Type B pancreatic cell (in vitro differentiated cells): ENCODE data around the gene ZNF19. TPM values are rescaled to one million over a fixed set of nuclear protein-coding genes. Genes with fewer than 3 reads are reported as not detected.

Source experiments
- DNase-seq: peaks from one replicate; pipeline ENCODE4 v3.0.0; 2021; ENCODE audit warnings: mixed read lengths; ENCODE audit not compliant: unreplicated experiment; ENCODE audit errors: extremely low spot score
- H3K27ac Mint-ChIP-seq: 2 replicates; pipeline ENCODE4 v1.8.0; 2021; ENCODE audit warnings: mild to moderate bottlenecking, mixed read lengths
- H3K27me3 Mint-ChIP-seq: 2 replicates; pipeline ENCODE4 v1.8.0; 2021; ENCODE audit warnings: mixed read lengths
- H3K36me3 Mint-ChIP-seq: 2 replicates; pipeline ENCODE4 v1.8.0; 2021; ENCODE audit warnings: mixed read lengths
- H3K4me1 Mint-ChIP-seq: one replicate; pipeline ENCODE4 v1.8.0; 2021; ENCODE audit warnings: mixed read lengths; ENCODE audit not compliant: unreplicated experiment
- H3K4me3 Mint-ChIP-seq: 2 replicates; pipeline ENCODE4 v1.8.0; 2021; ENCODE audit warnings: mild to moderate bottlenecking, mixed read lengths
- H3K9me3 Mint-ChIP-seq: 2 replicates; pipeline ENCODE4 v1.8.0; 2021; ENCODE audit warnings: mixed read lengths
- CTCF ChIP-seq: fragments of 200-600 bp; sonication (generic); conservative IDR thresholded peaks from 2 replicates; pipeline ENCODE4 v1.5.0; 2021; ENCODE audit warnings: antibody characterized with exemption, mild to moderate bottlenecking
- total RNA-seq: library from RNA; stranded (reverse); gene quantifications from 2 replicates; pipeline ENCODE4 v1.2.1, GENCODE V29; 2021; ENCODE audit warnings: low replicate concordance

The ZNF19 gene
- total RNA-seq, 1 donor from 2014 or later: 7.6 TPM

- H3K4me3 Mint-ChIP-seq: no peak overlapping the region
- H3K9me3 Mint-ChIP-seq: no peaks in the 10 kb centered on the region
- H3K27ac Mint-ChIP-seq: no peak overlapping the region
- H3K27me3 Mint-ChIP-seq: no peaks in the 10 kb centered on the region
- peaks cover 16% of the 10 kb centered on the region for H3K36me3 Mint-ChIP-seq
- H3K4me1 Mint-ChIP-seq: peaks cover 11% of the 10 kb centered on the region
- no peak for TF ChIP-seq CTCF
- no peak for DNase-seq
These were observed 29.6 kb downstream of the ZNF19 start for GRCh38 chr16:71459510-71459909.

- Mint-ChIP-seq H3K36me3 (peaks cover 41% of the 10 kb centered on the region), H3K9me3 (peaks cover 8% of the 10 kb centered on the region), H3K27ac (no peak overlapping the region), H3K4me3 (no peak overlapping the region), H3K4me1 (no peaks in the 10 kb centered on the region), H3K27me3 (no peaks in the 10 kb centered on the region)
- no peak for DNase-seq
- TF ChIP-seq CTCF: no peak
These were observed 32.3 kb downstream of the ZNF19 start for GRCh38 chr16:71456801-71457200.

GRCh38 chr16:71453036-71453435, 36.1 kb downstream of the ZNF19 start:
- TF ChIP-seq CTCF: no peak
- Mint-ChIP-seq H3K27ac (no peak overlapping the region), H3K27me3 (no peaks in the 10 kb centered on the region), H3K4me3 (no peak overlapping the region), H3K9me3 (peaks cover 33% of the 10 kb centered on the region), H3K4me1 (no peaks in the 10 kb centered on the region), H3K36me3 (peaks cover 78% of the 10 kb centered on the region)
- no peak for DNase-seq

GRCh38 chr16:71449020-71449419, 40.1 kb downstream of the ZNF19 start:
- H3K9me3 Mint-ChIP-seq: peaks cover 44% of the 10 kb centered on the region
- no peak overlapping the region for H3K4me3 Mint-ChIP-seq
- no peaks in the 10 kb centered on the region for H3K27me3 Mint-ChIP-seq
- no peaks in the 10 kb centered on the region for H3K4me1 Mint-ChIP-seq
- no peak for TF ChIP-seq CTCF
- peaks cover 68% of the 10 kb centered on the region for H3K36me3 Mint-ChIP-seq
- no peak for DNase-seq
- no peak overlapping the region for H3K27ac Mint-ChIP-seq

GRCh38 chr16:71448274-71448866, 40.8 kb downstream of the ZNF19 start:
- no peak for DNase-seq
- no peaks in the 10 kb centered on the region for H3K4me1 Mint-ChIP-seq
- H3K27me3 Mint-ChIP-seq: no peaks in the 10 kb centered on the region
- peaks cover 67% of the 10 kb centered on the region for H3K36me3 Mint-ChIP-seq
- H3K4me3 Mint-ChIP-seq: no peak overlapping the region
- no peak overlapping the region for H3K27ac Mint-ChIP-seq
- H3K9me3 Mint-ChIP-seq: peaks cover 49% of the 10 kb centered on the region
- TF ChIP-seq CTCF: no peak

GRCh38 chr16:71443714-71444113, 45.4 kb downstream of the ZNF19 start:
- H3K4me1 Mint-ChIP-seq: no peaks in the 10 kb centered on the region
- H3K27me3 Mint-ChIP-seq: peaks cover 11% of the 10 kb centered on the region
- peaks cover 23% of the 10 kb centered on the region for H3K9me3 Mint-ChIP-seq
- no peak for TF ChIP-seq CTCF
- peaks cover 21% of the 10 kb centered on the region for H3K36me3 Mint-ChIP-seq
- no peak overlapping the region for H3K4me3 Mint-ChIP-seq
- no peak for DNase-seq
- H3K27ac Mint-ChIP-seq: no peak overlapping the region
